Measurements from ENCODE around the gene PPFIA1. TPM values are rescaled to one million over a fixed set of nuclear protein-coding genes. Genes with fewer than 3 reads are reported as not detected.

Gene PPFIA1
- total and polyA plus RNA-seq, 2 of the 8 experiments (the other 6 are each of a cell fraction or from before 2014, with no cell fraction given), result 44.3 to 73.5 TPM

- no peak overlapping the region for H3K9ac ChIP-seq (replicated peaks in 1 of 4; ENCODE audit: extremely low read depth in 1 of 4, low read depth in 3 of 4, low read length in 3 of 4)
- H2BK120ac ChIP-seq (replicated peaks; ENCODE audit: low read depth, low read length), result no peak overlapping the region
- H3K9me3 ChIP-seq (ENCODE audit: insufficient read depth in 2 of 2, low read depth in 1 of 2, low read length in 1 of 2), result no peaks in the 10 kb centered on the region
- no peak overlapping the region for H3K14ac ChIP-seq (ENCODE audit: insufficient read length)
- H3K79me1 ChIP-seq (ENCODE audit: low read depth, low read length), result peaks cover 14% of the 10 kb centered on the region; the same call in 1 of the 2 replicates
- no peak overlapping the region for H3K27ac ChIP-seq (ENCODE audit: low read depth, low read length)
- POLR2A ChIA-PET (ENCODE audit: partially characterized antibody), result interaction anchor here (1.5 to 1.9 kb wide), 4 partner anchors 9 to 31 kb away, joined by 3 to 6 read pairs (median 5); no protein-coding TSS in a partner anchor
- no peak overlapping the region for H2AFZ ChIP-seq (ENCODE audit: low read length)
- H3K79me2 ChIP-seq (ENCODE audit: control insufficient read depth in 1 of 2, insufficient read depth in 2 of 2, low read length in 2 of 2), result peaks cover 3 to 72% of the 10 kb centered on the region in 2 experiments; a peak in 2 of 4 replicates
- H2BK5ac ChIP-seq (ENCODE audit: low read depth, low read length), result no peak overlapping the region; the same call in 1 of the 2 replicates
- no peak overlapping the region for H2BK20ac ChIP-seq (ENCODE audit: low read length)
- H2BK15ac ChIP-seq (ENCODE audit: low read length), result no peak overlapping the region
- no peak overlapping the region for H4K8ac ChIP-seq (ENCODE audit: extremely low read depth, insufficient read depth, low read length)
- H3K4me3 ChIP-seq (ENCODE audit: extremely low read depth in 1 of 4, insufficient read depth in 2 of 4, low read depth in 3 of 4, low read length in 4 of 4), result no peak overlapping the region
- no peak overlapping the region for H3K18ac ChIP-seq (ENCODE audit: extremely low read depth, low read length)
- WGBS, 2 experiments (ENCODE audit: extremely low coverage in 1 of 2, insufficient coverage in 1 of 2, insufficient read length in 1 of 2, insufficient replicate concordance in 2 of 2, low coverage in 1 of 2, low lambda C conversion rate in 2 of 2, missing lambda C conversion rate in 1 of 2), result 90% methylated on average over 7 of the region's 7 CpGs; no CpG with 5 or more reads in 1 of the 2 experiments
- H3K23me2 ChIP-seq (ENCODE audit: low read depth, low read length), result no peaks in the 10 kb centered on the region
- H3K27me3 ChIP-seq (replicated peaks in 1 of 4; ENCODE audit: control insufficient read depth in 3 of 4, extremely low read depth in 1 of 4, insufficient read depth in 3 of 4, low read length in 3 of 4), result no peaks in the 10 kb centered on the region
- H3K23ac ChIP-seq (ENCODE audit: insufficient read length), result no peak overlapping the region
- peaks cover 0 to 4% (median 0%) of the 10 kb centered on the region in 4 experiments; a peak in 3 of 8 replicates for H3K36me3 ChIP-seq (ENCODE audit: control insufficient read depth in 2 of 4, insufficient read depth in 4 of 4, low read length in 3 of 4)
- FAIRE-seq, result no peak
- no peak overlapping the region for H3K4me2 ChIP-seq (ENCODE audit: insufficient read depth in 1 of 2, low read depth in 2 of 2, low read length in 2 of 2)
- no peak overlapping the region for H2AK5ac ChIP-seq (ENCODE audit: low read depth, low read length)
- no peak overlapping the region for H4K91ac ChIP-seq (replicated peaks; ENCODE audit: insufficient read length, low read length)
- no peak overlapping the region for H3K56ac ChIP-seq (replicated peaks; ENCODE audit: insufficient read length, low read depth, low read length)
- H3K4ac ChIP-seq (replicated peaks; ENCODE audit: insufficient read length, low read depth, low read length), result no peak overlapping the region
- H3K4me1 ChIP-seq (replicated peaks in 1 of 4; ENCODE audit: control insufficient read depth in 3 of 4, insufficient read depth in 4 of 4, low read length in 3 of 4), result peaks cover 0 to 10% (median 0%) of the 10 kb centered on the region in 4 experiments; a peak in 1 of 7 replicates
- peaks cover 7 to 27% of the 10 kb centered on the region in 2 experiments for H4K20me1 ChIP-seq (replicated peaks in 1 of 2; ENCODE audit: control insufficient read depth in 1 of 2, insufficient read depth in 2 of 2, low read length in 2 of 2)
- no peak for DNase-seq (ENCODE audit: low read depth in 1 of 2, low spot score in 2 of 2)
- CTCF ChIA-PET (ENCODE audit: partially characterized antibody), result interaction anchor here (1.1 to 1.8 kb wide), 4 partner anchors 10 to 29 kb away, joined by 4 to 9 read pairs (median 5); no protein-coding TSS in a partner anchor
- no peak overlapping the region for H2BK12ac ChIP-seq (ENCODE audit: low read depth, low read length)
- no peak overlapping the region for H4K5ac ChIP-seq (ENCODE audit: insufficient read length, low read depth, low read length)
- TF ChIP-seq SRF (IDR thresholded peaks at IDR 0.05; ENCODE audit: low read depth, low read length), result no peak
- TF ChIP-seq ZNF274 (IDR thresholded peaks at IDR 0.05; ENCODE audit: borderline replicate concordance, extremely low read depth, low read length), result no peak
- no peak for TF ChIP-seq POU5F1 (IDR thresholded peaks at IDR 0.05; ENCODE audit: low read depth, low read length)
- TF ChIP-seq PHF8 (conservative IDR thresholded peaks at IDR 0.05; ENCODE audit: low read depth, low read length), result no peak
- TF ChIP-seq JUN (IDR thresholded peaks at IDR 0.05; ENCODE audit: low read depth, low read length), result no peak
- TF ChIP-seq YY1 (IDR thresholded peaks at IDR 0.05; ENCODE audit: low read depth, low read length), result no peak
- TF ChIP-seq E2F6 (IDR thresholded peaks at IDR 0.05), result no peak
- TF ChIP-seq RNF2 (IDR thresholded peaks at IDR 0.05; ENCODE audit: borderline replicate concordance, low read depth, low read length, missing control alignments, poor library complexity, severe bottlenecking), result no peak
- TF ChIP-seq HDAC2 (IDR thresholded peaks at IDR 0.05; ENCODE audit: borderline replicate concordance in 1 of 2, low read depth in 2 of 2, low read length in 2 of 2), result no peak
- no peak for TF ChIP-seq EP300 (IDR thresholded peaks at IDR 0.05; ENCODE audit: borderline replicate concordance in 1 of 2, low read depth in 2 of 2, low read length in 2 of 2)
- TF ChIP-seq RFX5 (IDR thresholded peaks at IDR 0.05; ENCODE audit: borderline replicate concordance, low read depth, low read length), result no peak
- no peak for TF ChIP-seq CBX5 (IDR thresholded peaks at IDR 0.05; ENCODE audit: low read depth, low read length)
Measured at GRCh38 chr11:70302419-70302752, 31.9 kb downstream of the PPFIA1 start.

Measured in H1 (cell line).